Caki2 (cell line): ENCODE measurements around the gene PPIE. TPM values are rescaled to one million over a fixed set of nuclear protein-coding genes. Genes with fewer than 3 reads are reported as not detected.
"Not testable (repeated sequence)": the region's sequence is repeated elsewhere in the genome, so short reads cannot be mapped to it uniquely, and the experiment has no call there.

Source experiments
- DNase-seq: peaks from one replicate; pipeline ENCODE4 v3.0.0-alpha.2; 2015; ENCODE audit warnings: low read depth
- in situ Hi-C: cut with HindIII; loops from 2 replicates; pipeline ENCODE4 v1.10.0; 2016; ENCODE audit warnings: low sequenced_read_pairs, low pct_unique_long_range_greater_than_20kb, mixed read lengths
- total RNA-seq: library from RNA; depleted of rRNA; stranded (reverse); fragments of >200 nt; shearing (Covaris generic); gene quantifications from 2 replicates; pipeline ENCODE4 v1.2.3, GENCODE V29; 2014; ENCODE audit warnings: low replicate concordance; rRNA removed

The PPIE gene
- total RNA-seq, 1 experiment from 2014 or later, result 50.3 TPM

DNA sequence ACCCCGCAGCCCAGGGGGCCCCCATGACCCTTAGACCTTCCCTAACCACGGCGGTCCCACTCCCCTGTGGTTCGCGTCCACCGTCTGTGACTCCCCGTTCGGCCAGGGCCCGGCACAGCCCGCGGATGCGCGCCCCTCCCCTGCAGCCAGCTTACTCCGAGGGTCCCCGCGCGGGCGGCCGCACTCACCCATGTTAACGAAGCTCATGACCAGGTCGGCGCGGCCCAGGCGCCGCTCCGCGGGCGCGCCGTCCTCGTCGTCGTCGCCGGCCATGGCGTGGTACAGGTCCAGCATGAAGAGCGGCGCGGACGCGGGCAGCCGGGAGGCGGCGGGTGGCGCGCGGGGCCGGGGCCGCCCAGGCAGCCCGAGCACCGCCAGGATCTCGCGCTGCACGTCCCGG, 49.3 kb downstream of the PPIE start:
- in situ Hi-C loops, DNase-seq: not testable (repeated sequence)

DNA sequence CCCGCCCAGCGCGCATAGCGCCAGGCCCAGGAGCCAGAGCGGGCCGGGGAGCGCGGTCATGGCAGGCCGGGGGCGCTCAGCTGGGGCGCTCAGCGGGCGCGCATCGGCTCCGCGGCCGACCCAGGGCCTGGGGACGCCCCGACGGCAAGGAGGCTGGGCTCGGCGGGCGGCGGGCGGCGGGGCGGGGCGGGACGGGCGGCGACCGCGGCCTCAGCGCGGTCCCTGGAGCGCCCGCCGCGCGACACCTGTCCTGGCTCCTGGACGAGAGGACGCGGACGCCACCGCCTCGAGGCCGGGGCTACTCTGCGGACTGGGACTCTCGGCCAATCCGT, 49.7 kb downstream of the PPIE start:
- DNase-seq, result no peak
- in situ Hi-C loops, result no loop called here

DNA sequence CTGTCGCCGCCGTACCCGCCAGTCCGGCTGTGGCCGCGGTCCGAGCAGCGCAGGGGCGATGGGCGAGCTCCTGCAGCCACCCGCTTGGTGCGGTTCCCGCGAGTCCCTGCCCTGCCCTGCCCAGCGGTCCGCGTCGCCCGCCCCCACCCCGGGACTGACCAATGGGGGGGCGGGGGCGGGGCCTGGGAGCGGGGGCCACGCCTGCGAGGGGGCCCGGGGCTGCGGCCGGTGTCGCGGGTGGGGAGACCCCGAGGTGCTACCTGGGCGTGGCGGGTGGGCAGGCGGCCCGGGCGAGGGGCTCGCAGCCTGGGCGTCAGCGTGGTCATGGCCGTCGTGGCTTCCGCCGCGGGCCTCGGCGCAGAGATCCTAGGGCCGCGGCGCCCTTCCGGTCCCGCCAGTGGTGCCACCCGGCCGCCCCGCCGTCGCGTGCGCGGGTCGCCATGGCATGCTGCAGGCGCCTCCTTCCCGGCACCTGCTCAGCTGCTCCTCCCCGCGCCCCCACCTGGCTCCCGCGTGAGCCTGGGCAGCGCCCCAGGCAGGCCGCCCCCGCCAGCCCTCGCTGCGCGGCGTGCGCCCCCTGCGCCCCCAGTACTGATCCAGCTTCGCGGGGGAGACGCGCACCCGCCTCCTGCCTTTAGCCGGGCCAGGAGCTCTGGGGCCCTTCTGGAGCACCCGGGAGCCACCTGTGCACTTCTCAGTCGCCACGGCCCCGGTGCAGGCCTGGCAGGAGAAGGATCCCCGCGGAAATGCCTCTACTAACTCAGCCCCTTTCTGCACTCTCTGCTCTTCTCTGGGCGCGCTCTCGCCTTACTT, 50.3 kb downstream of the PPIE start, which contains the start of gene BMP8B:
Gene BMP8B, minus strand, starts transcription at position 108 of the 813 bp plus-strand sequence. CDS start 380 bp downstream, outside the sequence.
- peak; percentile 62 for DNase-seq
- in situ Hi-C loops, result no loop called here

DNA sequence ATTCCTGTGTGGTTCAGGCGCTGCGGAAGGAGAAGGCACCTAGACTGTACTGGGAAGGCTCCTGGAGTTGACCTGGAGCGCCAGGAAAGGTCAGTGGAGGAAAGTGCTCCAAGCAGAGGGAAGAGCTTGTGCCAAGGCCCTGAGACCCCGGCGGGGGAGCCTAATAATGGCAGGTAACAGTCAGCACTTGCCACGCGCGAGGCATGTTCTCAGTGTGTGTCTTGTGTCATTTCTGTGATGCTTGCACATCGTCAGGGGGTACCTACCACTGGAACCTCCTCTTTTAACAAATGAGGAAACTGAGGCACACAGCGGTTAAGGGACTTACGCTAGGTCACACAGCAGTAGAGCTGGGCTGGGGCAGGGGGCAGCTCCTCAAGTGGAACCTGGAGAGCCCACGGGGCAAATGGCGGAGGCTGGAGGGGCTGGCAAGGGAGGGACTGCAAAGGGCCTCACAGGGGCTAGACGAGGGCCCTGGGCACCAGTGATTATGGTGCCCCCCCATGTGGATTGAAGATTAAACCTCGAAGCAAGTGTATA, 51.0 kb downstream of the PPIE start:
- DNase-seq, result no peak
- in situ Hi-C loops, result no loop called here

DNA sequence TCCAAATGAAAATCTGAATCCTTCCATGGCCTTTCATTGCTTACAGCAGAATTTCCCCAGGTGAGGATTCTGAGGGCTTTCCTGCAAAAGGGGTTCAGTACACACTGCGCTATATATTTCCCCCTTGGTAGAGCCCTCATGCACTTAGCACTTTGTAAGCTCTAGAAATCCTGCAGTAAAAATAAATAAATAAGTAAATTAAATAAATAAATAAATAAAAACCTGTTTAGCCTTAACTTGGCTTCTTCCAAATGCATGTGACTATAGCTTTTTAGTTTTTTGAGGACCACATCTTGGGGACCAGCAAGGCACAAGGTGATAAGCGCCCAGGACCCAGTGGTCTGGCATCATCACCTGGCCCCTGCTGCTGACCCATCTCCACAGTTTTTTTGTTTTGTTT, 53.2 kb downstream of the PPIE start:
- no peak for DNase-seq
- in situ Hi-C loops, result no loop called here

DNA sequence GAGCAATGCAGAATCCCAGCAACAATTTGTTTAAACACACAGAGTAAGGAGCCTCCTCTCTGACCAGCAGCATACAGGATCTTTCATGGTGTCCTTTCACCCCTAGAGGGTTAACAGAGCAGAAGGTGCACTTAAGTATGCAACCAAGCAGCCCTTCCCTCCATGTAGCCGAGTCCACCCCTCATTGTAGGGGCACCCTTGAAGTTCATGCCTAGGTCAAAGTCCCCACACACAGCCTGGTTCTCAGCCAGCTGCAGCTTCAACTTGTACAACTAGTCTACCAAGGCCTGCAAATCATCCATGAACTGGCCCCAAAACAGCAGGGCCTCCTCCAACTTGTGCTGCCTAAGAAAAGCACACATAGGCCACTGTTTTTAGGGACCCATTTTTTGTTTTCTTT, 57.0 kb downstream of the PPIE start:
- DNase-seq, result no peak
- in situ Hi-C loops, result no loop called here

DNA sequence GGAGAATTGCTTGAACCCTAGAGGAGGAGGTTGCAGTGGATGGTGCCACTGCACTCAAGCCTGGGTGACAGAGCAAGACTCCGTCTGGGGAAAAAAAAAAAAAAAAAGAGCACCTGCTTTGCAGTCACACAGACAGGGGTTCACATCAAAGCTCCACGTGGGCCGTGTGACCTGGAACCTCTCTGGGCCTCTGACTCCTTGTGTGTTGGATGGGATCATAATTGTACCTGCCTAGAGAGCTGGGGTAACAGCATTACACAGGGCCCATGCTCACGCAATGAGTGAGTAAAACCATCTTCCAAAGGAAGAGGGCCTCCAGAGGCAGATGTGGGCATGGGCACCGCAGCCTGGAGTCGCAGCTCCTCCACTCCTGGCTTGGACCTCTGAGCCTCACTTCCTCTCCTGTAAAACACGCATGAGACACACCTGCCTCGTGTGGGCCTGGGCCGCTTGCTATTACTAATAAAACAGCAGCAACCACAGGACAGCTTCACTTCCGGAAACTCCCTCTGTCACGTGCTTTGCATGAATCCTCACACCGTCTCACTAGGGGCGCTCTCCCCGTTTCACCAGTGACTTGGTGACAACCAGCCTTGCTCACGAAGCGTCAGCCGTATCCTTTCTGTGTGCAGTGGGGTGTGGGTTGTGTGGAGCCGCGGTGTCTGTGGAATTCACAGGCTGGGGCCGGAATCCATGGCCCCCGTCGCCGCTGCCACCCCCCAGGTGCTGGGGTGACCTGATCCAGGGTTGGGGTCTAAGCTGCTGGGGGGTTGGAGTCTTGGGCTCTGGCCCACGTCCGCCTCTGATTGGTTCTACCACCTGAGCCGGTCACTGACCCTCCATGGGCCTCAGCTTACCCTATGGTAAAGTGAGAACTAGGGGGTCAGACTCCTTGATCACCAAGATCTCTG, 60.4 kb downstream of the PPIE start:
- DNase-seq, result peak; percentile 89
- in situ Hi-C loops, result not testable (repeated sequence)

DNA sequence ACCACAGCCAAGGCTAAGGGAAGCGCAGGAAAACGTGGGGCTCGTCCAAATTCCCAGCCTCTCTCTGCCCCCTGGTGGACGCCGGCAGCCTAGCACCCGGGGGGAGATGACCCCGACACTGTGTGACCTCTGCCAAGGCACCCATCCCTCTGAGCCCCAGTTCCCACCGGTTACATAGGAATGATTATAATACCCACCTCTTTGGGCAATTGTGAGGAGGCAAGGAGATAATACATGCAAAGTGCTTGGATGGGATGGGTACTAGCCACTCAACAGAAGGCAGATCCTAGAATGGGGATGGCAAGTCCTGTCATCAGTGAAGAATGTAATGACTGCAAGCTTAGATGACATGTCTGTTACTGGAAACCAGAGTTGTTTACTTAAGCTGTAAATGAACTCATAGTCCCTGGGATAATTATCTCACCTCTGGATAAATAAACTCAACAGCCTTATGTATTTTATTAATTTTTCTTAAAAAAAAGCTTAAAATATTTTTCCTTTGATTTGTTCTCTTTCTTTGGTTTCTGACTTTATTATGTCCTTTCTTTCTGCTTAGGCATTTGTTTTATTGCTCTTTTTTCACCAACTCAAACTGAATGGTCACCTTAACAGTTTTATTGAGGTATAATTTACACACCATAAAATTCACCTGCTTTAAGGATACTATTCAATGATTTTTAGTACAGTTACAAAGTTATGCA, 61.2 kb downstream of the PPIE start:
- in situ Hi-C loops, result no loop called here
- DNase-seq, result peak; percentile 78

DNA sequence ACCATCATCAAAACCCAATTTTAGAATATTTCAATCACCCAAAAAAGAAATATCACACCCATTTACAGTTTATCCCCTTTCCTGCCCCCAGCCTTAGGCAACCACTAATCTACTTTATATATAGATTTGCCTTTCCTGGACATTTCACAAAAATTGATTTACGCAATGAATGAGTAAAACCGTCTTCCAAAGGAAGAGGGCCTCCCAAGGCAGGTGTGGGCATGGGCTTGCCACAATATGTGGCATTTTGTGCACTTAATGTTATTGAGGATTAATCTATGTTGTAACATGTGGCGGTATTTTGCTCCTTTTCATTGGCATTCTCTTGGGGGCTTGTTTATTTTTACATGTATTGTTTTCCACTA, 61.8 kb downstream of the PPIE start:
- in situ Hi-C loops, result no loop called here
- DNase-seq, result no peak

DNA sequence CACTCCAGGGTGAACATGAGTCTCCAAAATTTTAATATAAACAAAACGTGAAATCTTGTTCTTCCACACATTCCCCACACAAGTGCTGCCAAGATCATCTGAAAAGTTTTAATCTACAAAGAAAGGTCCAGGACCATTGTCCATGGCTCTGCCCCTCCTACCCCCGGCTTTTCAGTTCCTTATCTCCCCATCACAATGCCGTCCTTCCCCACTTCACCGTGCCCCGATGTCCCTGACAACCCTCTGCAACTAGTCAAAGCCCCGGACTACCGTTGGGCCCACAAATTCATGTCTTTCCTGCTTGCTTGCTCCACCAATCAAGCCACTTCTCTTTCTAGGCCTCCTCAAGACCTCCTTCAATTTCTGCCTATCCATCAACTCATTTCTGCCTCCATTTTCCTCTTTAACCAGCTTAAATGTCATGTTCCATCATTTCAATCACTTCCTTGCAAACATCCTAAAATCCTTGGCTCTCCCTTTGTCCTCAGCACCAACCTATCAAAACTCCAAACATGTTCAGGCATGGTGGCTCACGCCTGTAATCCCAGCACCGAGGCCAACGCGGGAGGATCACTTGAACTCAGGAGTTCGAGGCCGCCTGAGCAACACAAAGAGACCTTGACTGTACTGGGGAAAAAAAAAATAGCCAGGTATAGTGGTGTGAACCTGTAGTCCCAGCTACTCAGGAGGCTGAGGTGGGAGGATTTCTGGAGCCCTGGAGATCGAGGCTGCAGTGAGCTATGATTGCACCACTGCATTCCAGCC, 64.0 kb downstream of the PPIE start:
- DNase-seq, result no peak
- in situ Hi-C loops, result no loop called here

DNA sequence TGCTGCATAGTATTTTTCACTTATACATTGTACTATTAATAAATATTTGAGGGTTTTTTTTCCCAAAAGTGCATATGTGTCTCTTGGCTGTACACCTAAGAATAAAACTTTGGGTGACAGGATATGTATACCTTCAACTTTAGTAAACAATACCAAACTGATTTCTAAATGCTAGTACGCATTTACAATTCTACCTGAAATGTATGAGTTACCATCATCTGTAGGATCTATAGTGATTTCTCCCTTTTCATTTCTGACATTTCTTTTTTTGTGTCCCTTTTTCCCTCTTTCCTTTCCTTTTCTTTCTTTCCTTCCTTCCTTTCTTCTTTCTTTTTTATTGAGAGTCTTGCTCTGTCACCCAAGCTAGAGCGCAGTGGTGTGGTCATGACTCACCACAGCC, 66.7 kb downstream of the PPIE start:
- in situ Hi-C loops, result no loop called here
- DNase-seq, result no peak

DNA sequence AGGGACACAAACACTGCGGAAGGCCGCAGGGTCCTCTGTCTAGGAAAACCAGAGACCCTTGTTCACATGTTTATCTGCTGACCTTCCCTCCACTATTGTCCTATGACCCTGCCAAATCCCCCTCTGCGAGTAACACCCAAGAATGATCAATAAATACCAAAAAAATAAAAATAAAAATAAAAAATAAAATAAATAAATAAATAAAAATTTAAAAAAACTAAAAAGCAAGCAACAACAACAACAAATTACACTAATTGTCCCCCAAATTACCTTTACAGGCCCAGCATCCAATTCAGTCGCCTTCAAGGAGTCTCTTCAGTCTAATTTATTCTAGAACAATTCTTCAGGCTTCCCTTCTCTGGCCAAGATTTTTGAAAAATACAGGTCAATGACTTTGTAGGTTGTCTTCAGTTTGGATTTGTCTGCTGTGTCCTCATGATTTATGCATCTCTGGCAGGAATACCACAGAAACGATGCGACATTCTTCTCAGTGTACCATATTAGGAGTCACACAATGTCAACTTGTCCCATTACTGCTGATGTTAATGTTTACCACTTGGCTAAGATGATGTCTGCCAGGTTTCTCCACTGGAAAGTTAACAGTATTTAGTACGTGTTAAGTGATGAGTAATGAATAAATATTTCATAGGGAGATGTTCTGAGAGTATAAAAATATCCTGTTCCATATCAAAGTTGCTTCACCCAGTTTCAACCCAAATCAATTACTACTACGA, 70.3 kb downstream of the PPIE start:
- in situ Hi-C loops, result no loop called here
- DNase-seq, result peak; percentile 68

DNA sequence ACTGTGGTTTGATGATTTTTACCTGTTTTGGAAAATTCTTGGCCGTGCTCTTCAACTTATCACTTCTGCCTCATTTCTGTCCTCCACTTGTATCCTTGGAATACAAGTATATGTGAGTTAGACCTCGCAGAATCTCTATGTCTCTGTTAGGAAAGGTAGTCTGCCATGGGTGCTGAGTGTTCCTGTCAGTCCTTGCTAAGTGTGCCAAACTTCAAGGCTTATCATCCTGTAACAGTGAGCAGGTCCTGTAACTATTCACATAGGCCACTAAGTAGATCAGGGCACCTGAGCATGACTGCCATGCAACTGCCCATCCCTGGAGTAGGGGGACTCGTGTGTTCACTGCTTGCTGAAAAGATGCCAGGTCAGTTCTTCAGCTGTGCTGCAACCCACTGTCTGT, 74.2 kb downstream of the PPIE start:
- no peak for DNase-seq
- in situ Hi-C loops, result no loop called here

Other genes with a start within 250 kb of the PPIE start
- not detected in 2 replicates for gene BMP8A, start 247.2 kb upstream of the PPIE start, total RNA-seq
- 65.1 and 86.2 TPM in 2 replicates for gene PABPC4, start 162.1 kb upstream of the PPIE start, total RNA-seq
- gene HEYL, start 99.2 kb upstream of the PPIE start, total RNA-seq, result 0.12 and 0.98 TPM in 2 replicates
- not detected in 2 replicates for gene NT5C1A, start 66.8 kb upstream of the PPIE start, total RNA-seq
- 0.03 TPM in 1 of 2 replicates, not detected in the other for gene HPCAL4, start 47.4 kb upstream of the PPIE start, total RNA-seq
- 1.1 and 4.3 TPM in 2 replicates for gene OXCT2, start 32.5 kb downstream of the PPIE start, total RNA-seq
- gene BMP8B, start 50.0 kb downstream of the PPIE start, total RNA-seq, result 1.7 and 5.7 TPM in 2 replicates
- gene TRIT1, start 144.6 kb downstream of the PPIE start, total RNA-seq, result 16.3 and 21.7 TPM in 2 replicates
- gene MYCL, start 163.0 kb downstream of the PPIE start, total RNA-seq, result 0.81 and 1.0 TPM in 2 replicates
- 5.7 and 6.6 TPM in 2 replicates for gene MFSD2A, start 216.3 kb downstream of the PPIE start, total RNA-seq